GM12801 (cell line): ENCODE results near the gene EIF4G3.

Source experiments
- CTCF ChIP-seq: IDR thresholded peaks from one replicate; pipeline ENCODE4 v1.5.1; 2011; ENCODE audit warnings: control low read depth; ENCODE audit not compliant: insufficient read length; ENCODE audit errors: extremely low read depth

Gene EIF4G3

GRCh38 chr1:21117159-21117558 is 59.5 kb downstream of the EIF4G3 start:
- no peak for TF ChIP-seq CTCF

GRCh38 chr1:21115098-21115760 is 61.5 kb downstream of the EIF4G3 start:
- TF ChIP-seq CTCF = no peak

- TF ChIP-seq CTCF = no peak
Measured at GRCh38 chr1:21114431-21114830, 62.3 kb downstream of the EIF4G3 start.

- no peak for TF ChIP-seq CTCF
Measured at GRCh38 chr1:21110163-21110562, 66.5 kb downstream of the EIF4G3 start.

GRCh38 chr1:21106709-21107108 is 70.0 kb downstream of the EIF4G3 start:
- no peak for TF ChIP-seq CTCF

GRCh38 chr1:21106238-21106637 is 70.5 kb downstream of the EIF4G3 start:
- TF ChIP-seq CTCF = no peak

- no peak for TF ChIP-seq CTCF
Measured at GRCh38 chr1:21105807-21106206, 70.9 kb downstream of the EIF4G3 start.
